Muscle of back (tissue), 10 donors: ENCODE data around the gene NKRF. TPM values are rescaled to one million over a fixed set of nuclear protein-coding genes. Genes with fewer than 3 reads are reported as not detected.

ENCODE experiments used
- polyA plus RNA-seq, 10 donors: library from polyadenylated mRNA; unstranded; fragments of 120-200 nt; gene quantifications; one replicate each; pipeline ENCODE4 v1.2.1, GENCODE V29; 2013; ENCODE audit not compliant: insufficient read length in 10 of 10

The NKRF gene
- polyA plus RNA-seq, 10 donors = 6.2 to 10.0 (median 7.5) TPM

Other genes starting within 250 kb of the NKRF start
- gene SLC25A43, start 207.1 kb downstream of the NKRF start, polyA plus RNA-seq = 10 to 100 TPM in 1 of 10 donors, 1 to 10 TPM in 9; 5.1 to 10.2 (median 7.7) TPM
- 100 to 1,000 TPM; 138 to 180 (median 165) TPM for gene SLC25A5, start 138.0 kb downstream of the NKRF start, polyA plus RNA-seq
- gene STEEP1, start 41.0 kb downstream of the NKRF start, polyA plus RNA-seq = 10 to 100 TPM; 13.7 to 19.0 (median 16.1) TPM
- gene UBE2A, start 31.9 kb downstream of the NKRF start, polyA plus RNA-seq = 10 to 100 TPM; 52.4 to 71.1 (median 63.9) TPM
- gene SEPTIN6, start 86.7 kb upstream of the NKRF start, polyA plus RNA-seq = 10 to 100 TPM; 22.7 to 42.2 (median 29.1) TPM
- gene SOWAHD, start 152.2 kb upstream of the NKRF start, polyA plus RNA-seq = under 1 TPM; 0.16 to 0.75 (median 0.43) TPM
- gene RPL39, start 185.2 kb upstream of the NKRF start, polyA plus RNA-seq = 1,000 to 10,000 TPM; 2,941 to 3,876 (median 3,260) TPM
- 10 to 100 TPM in 9 of 10 donors, 1 to 10 TPM in 1; 9.2 to 14.7 (median 12.4) TPM for gene UPF3B, start 246.5 kb upstream of the NKRF start, polyA plus RNA-seq